ENCODE data around the gene EBI3. TPM values are rescaled to one million over a fixed set of nuclear protein-coding genes. Genes with fewer than 3 reads are reported as not detected.
"Not testable (repeated sequence)": the region's sequence is repeated elsewhere in the genome, so short reads cannot be mapped to it uniquely, and the experiment has no call there.

EBI3 gene
- total RNA-seq, 1 donor from 2014 or later, result 0.49 TPM

DNA sequence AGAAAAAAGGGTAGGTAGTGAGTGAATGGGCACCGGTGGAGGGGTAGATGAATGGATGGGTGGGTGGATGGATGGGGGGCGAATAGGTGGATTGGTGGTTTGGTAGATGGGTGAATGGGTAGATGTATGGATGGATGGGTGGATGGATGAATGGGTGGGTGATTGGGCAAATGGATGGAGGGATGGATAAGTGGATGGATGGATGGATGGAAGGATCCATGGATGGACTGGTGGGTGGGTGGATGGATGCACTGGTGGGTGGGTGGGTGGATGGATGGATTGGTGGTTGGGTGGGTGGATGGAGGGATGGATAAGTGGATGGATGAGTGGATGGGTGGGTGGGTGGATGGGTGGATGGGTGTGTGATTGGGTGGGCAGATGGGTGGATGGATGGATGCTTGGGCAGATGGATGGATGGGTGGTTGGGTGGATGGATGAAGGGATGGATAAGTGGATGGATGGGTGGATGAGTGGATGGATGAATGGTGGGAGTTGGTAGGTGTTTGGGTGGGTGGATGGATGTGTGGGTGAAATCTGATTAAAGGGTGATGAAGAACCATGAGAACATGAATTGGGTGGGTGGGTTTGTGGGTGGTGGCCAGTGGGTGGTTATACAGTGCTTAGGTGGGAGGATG lies 44.5 kb upstream of the EBI3 start:
- DNase-seq, result no peak
- Histone ChIP-seq H3K9me3 (replicated peaks) (no peaks in the 10 kb centered on the region), H3K27me3 (ENCODE audit: low read depth) (peaks cover 9% of the 10 kb centered on the region), H3K27ac (replicated peaks) (no peak overlapping the region), H3K4me3 (no peak overlapping the region), H3K4me1 (peaks cover 25% of the 10 kb centered on the region), H3K36me3 (peaks cover 7% of the 10 kb centered on the region)
- intact Hi-C loops (cut with micrococcal nuclease), result no loop called here
- TF ChIP-seq, protein P1, sequence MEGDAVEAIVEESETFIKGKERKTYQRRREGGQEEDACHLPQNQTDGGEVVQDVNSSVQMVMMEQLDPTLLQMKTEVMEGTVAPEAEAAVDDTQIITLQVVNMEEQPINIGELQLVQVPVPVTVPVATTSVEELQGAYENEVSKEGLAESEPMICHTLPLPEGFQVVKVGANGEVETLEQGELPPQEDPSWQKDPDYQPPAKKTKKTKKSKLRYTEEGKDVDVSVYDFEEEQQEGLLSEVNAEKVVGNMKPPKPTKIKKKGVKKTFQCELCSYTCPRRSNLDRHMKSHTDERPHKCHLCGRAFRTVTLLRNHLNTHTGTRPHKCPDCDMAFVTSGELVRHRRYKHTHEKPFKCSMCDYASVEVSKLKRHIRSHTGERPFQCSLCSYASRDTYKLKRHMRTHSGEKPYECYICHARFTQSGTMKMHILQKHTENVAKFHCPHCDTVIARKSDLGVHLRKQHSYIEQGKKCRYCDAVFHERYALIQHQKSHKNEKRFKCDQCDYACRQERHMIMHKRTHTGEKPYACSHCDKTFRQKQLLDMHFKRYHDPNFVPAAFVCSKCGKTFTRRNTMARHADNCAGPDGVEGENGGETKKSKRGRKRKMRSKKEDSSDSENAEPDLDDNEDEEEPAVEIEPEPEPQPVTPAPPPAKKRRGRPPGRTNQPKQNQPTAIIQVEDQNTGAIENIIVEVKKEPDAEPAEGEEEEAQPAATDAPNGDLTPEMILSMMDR (IDR thresholded peaks at IDR 0.05; ENCODE audit: borderline replicate concordance), result no peak

DNA sequence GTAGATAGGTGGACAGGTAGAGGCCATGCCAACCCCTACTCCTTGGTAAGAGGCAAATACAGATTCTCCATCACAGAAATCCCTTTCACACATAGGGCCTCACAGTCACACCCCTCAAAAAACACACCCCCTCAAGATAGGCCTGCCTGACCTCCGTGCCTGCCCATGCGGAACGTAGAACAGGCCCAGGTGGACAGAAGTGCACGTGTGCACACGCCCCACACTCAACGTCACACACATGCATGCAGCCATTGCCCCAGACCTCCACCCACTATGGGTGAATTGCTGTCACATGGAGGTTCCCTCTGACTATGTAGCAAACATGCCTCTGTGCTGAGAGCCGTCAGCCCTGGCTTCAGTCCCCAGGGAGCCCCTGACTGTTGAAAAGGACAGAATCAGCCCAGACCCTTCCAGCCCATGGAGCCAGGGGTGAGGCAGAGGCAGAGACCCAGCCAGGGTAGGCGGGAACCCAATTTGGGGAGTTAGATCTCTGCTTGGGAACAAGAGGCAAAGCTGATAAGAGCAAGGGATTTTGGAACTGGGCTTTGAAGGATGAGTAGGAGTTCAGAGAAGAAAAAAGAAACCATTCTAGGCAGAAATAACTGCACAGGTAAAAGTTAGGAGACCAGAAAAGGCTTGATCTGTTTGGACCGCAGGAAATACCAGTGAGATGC lies 43.8 kb upstream of the EBI3 start:
- H3K4me3 ChIP-seq, result no peak overlapping the region
- TF ChIP-seq, protein P1 (IDR thresholded peaks at IDR 0.05; ENCODE audit: borderline replicate concordance), result no peak
- peaks cover 25% of the 10 kb centered on the region for H3K4me1 ChIP-seq
- no peaks in the 10 kb centered on the region for H3K36me3 ChIP-seq
- DNase-seq, result no peak
- intact Hi-C loops (cut with micrococcal nuclease), result no loop called here
- no peak overlapping the region for H3K27ac ChIP-seq (replicated peaks)
- H3K27me3 ChIP-seq (ENCODE audit: low read depth), result peaks cover 9% of the 10 kb centered on the region
- H3K9me3 ChIP-seq (replicated peaks), result no peaks in the 10 kb centered on the region

DNA sequence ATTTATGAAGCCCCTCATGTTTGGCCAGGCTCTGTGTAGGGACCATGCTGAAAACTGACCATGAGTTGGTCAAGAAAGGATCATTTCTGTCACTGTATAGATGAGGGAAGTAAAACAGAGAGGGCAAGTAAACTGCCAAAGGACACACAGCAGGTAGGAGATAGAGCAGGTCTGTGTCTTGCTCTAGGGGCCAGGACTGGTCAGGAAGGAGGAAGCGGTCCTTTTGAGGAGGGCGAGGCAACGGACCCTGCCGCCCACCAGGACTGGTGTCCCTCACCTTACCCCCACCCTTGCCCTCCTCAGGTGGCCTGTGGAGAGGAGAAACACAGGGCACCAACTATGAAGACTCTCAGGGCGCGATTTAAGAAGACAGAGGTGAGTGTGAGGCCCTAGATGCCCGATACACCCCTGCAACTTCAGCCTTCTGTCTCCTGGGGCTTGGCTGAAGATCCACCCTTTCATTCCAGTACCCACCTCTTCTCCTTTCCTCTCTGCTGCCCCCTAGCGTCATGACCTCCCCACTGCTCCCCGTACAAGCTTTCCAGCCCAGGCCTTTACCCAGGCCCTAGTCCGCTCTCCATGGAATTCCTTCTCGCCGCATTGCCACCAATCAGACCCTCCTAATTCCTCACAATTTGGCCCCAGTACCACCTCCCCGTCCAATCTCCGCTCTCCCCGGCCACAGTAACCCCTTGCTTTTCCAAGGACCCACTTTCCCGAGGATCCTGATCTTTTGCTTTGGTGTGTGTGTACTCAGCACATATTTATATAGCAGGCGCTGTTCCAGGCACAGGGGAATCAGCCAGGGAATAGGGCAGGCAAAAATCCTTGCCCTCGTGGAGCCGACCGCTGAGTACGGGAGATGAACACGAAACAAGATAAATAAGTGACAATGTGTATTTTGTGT lies 43.0 kb upstream of the EBI3 start:
- TF ChIP-seq, protein P1 (IDR thresholded peaks at IDR 0.05; ENCODE audit: borderline replicate concordance), result peak; percentile 80
- peak; percentile 64 for DNase-seq
- H3K36me3 ChIP-seq, result no peaks in the 10 kb centered on the region
- H3K27me3 ChIP-seq (ENCODE audit: low read depth), result peaks cover 14% of the 10 kb centered on the region
- H3K27ac ChIP-seq (replicated peaks), result peak overlapping the region; percentile 38
- peaks cover 19% of the 10 kb centered on the region for H3K4me1 ChIP-seq
- H3K9me3 ChIP-seq (replicated peaks), result no peaks in the 10 kb centered on the region
- intact Hi-C loops (cut with micrococcal nuclease), result no loop called here
- H3K4me3 ChIP-seq, result no peak overlapping the region

GRCh38 chr19:4187313-4188122 lies 41.8 kb upstream of the EBI3 start:
- Histone ChIP-seq H3K27me3 (ENCODE audit: low read depth) (peaks cover 26% of the 10 kb centered on the region), H3K4me1 (peaks cover 9% of the 10 kb centered on the region), H3K27ac (replicated peaks) (no peak overlapping the region), H3K9me3 (replicated peaks) (no peaks in the 10 kb centered on the region), H3K4me3 (no peak overlapping the region), H3K36me3 (no peaks in the 10 kb centered on the region)
- intact Hi-C loops (cut with micrococcal nuclease), result no loop called here
- DNase-seq, result no peak
- TF ChIP-seq, protein P1 (IDR thresholded peaks at IDR 0.05; ENCODE audit: borderline replicate concordance), result no peak

DNA sequence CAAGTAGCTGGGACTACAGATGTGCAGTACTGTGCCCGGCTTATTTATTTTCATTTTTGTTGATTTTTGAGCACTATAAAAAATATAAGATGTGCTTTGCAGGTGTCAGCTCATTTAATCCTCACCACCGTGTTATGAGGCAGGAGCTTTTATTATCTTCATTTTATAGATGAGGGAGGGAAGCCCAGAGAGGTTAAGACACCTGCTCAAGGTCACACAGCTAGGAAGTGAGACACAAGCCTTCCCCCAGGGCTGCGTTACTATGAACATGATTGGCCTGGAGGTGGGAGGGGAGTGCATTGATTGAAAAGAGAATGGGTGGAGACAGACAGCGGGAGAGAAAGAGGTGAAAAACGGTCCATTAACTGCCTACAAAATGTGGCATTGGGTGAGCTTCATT lies 39.7 kb upstream of the EBI3 start:
- Histone ChIP-seq H3K4me1 (no peaks in the 10 kb centered on the region), H3K27ac (replicated peaks) (no peak overlapping the region), H3K27me3 (ENCODE audit: low read depth) (peaks cover 47% of the 10 kb centered on the region), H3K36me3 (no peaks in the 10 kb centered on the region), H3K4me3 (no peak overlapping the region), H3K9me3 (replicated peaks) (no peaks in the 10 kb centered on the region)
- intact Hi-C loops (cut with micrococcal nuclease), result no loop called here
- no peak for DNase-seq
- TF ChIP-seq, protein P1 (IDR thresholded peaks at IDR 0.05; ENCODE audit: borderline replicate concordance), result no peak

DNA sequence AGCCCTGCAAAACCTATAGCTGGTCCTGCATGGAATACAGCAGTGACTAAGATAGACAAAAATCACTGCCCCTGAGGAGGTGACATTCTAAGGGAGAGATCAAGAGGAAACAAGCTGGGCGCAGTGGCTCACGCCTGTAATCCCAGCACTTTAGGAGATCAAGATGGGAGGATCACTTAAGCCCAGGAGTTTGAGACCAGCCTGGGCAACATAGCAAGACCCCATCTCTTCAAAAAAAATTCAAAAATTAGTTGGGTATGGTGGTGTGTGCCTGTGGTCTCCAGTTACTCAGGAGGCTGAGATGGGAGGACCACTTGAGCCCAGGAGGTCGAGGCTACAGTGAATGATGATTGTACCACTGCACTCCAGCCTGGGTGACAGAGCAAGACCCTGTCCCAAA lies 36.8 kb upstream of the EBI3 start:
- H3K9me3 ChIP-seq (replicated peaks); intact Hi-C loops (cut with micrococcal nuclease); H3K4me3 ChIP-seq; H3K4me1 ChIP-seq; DNase-seq; H3K27ac ChIP-seq (replicated peaks); H3K36me3 ChIP-seq: not testable (repeated sequence)
- peaks cover 72% of the 10 kb centered on the region for H3K27me3 ChIP-seq (ENCODE audit: low read depth)

All from left ventricle myocardium inferior (tissue), 1 donor.